Hepatocyte (in vitro differentiated cells): Measurements from ENCODE around the gene MCF2L. TPM values are rescaled to one million over a fixed set of nuclear protein-coding genes. Genes with fewer than 3 reads are reported as not detected.

Source experiments
- DNase-seq: peaks from one replicate; pipeline ENCODE4 v3.0.0-alpha.2; 2016; ENCODE audit warnings: low spot score
- H2AFZ ChIP-seq: fragments of 200-600 bp; sonication (generic); 2 replicates; pipeline ENCODE4 v1.6.0; 2016; ENCODE audit warnings: antibody characterized with exemption, mild to moderate bottlenecking
- H3K27ac ChIP-seq: fragments of 200-600 bp; sonication (generic); 2 replicates; pipeline ENCODE4 v1.5.1; 2016; ENCODE audit warnings: mild to moderate bottlenecking
- H3K27me3 ChIP-seq: fragments of 200-600 bp; sonication (generic); 2 replicates; pipeline ENCODE4 v1.6.1; 2016
- H3K36me3 ChIP-seq: fragments of 200-600 bp; sonication (generic); replicated peaks from 2 replicates; pipeline ENCODE4 v1.5.1; 2016; ENCODE audit warnings: low read depth; ENCODE audit not compliant: insufficient read depth
- H3K4me1 ChIP-seq: fragments of 200-600 bp; sonication (generic); 2 replicates; pipeline ENCODE4 v1.5.1; 2016; ENCODE audit warnings: mild to moderate bottlenecking, moderate library complexity; ENCODE audit not compliant: insufficient read depth
- H3K4me2 ChIP-seq: fragments of 200-600 bp; sonication (generic); 2 replicates; pipeline ENCODE4 v1.6.0; 2016
- H3K4me3 ChIP-seq: fragments of 200-600 bp; sonication (generic); 2 replicates; pipeline ENCODE4 v1.5.1; 2016; ENCODE audit warnings: mild to moderate bottlenecking
- H3K79me2 ChIP-seq: fragments of 200-600 bp; sonication (generic); 2 replicates; pipeline ENCODE4 v1.6.0; 2017; ENCODE audit warnings: mild to moderate bottlenecking
- H3K9me2 ChIP-seq: fragments of 200-600 bp; sonication (generic); replicated peaks from 2 replicates; pipeline ENCODE4 v1.6.0; 2017; ENCODE audit warnings: mild to moderate bottlenecking; ENCODE audit not compliant: insufficient read depth
- H3K9me3 ChIP-seq: fragments of 200-600 bp; sonication (generic); 2 replicates; pipeline ENCODE4 v1.5.1; 2016; ENCODE audit warnings: low read depth, mild to moderate bottlenecking
- H4K20me1 ChIP-seq: fragments of 200-600 bp; sonication (generic); 2 replicates; pipeline ENCODE4 v1.6.0; 2016; ENCODE audit warnings: mild to moderate bottlenecking; ENCODE audit not compliant: insufficient read depth, poor library complexity, severe bottlenecking
- EZH2 ChIP-seq: fragments of 200-600 bp; sonication (generic); IDR thresholded peaks from 2 replicates; pipeline ENCODE4 v1.6.1; 2016; ENCODE audit warnings: antibody characterized with exemption, mild to moderate bottlenecking, borderline replicate concordance
- EZH2phosphoT487 ChIP-seq: fragments of 200-600 bp; sonication (generic); IDR thresholded peaks from one replicate; pipeline ENCODE4 v1.6.1; 2018; ENCODE audit warnings: antibody characterized with exemption, mild to moderate bottlenecking, low read depth, moderate library complexity; ENCODE audit not compliant: unreplicated experiment, severe bottlenecking
- WGBS: methylation state at CpG from one replicate; pipeline ENCODE4 v1.1.6; 2016; ENCODE audit warnings: low lambda C conversion rate; ENCODE audit errors: missing lambda C conversion rate; 5-methylcytosine and 5-hydroxymethylcytosine counted together
- polyA plus RNA-seq: library from polyadenylated mRNA; unstranded; fragments of >200 nt; fragmentation: Nextera tagmentation; extraction: Ambion mirVana; gene quantifications from 2 replicates; pipeline ENCODE4 v1.2.1, GENCODE V29; 2016
- total RNA-seq: library from RNA; depleted of rRNA; stranded (reverse); fragments of >200 nt; gene quantifications from 2 replicates; pipeline ENCODE4 v1.2.3, GENCODE V29; 2014
- TF ChIP-seq, protein P1 (sequence below): fragments of 200-600 bp; sonication (generic); IDR thresholded peaks from 2 replicates; pipeline ENCODE4 v1.5.1; 2016; ENCODE audit warnings: antibody characterized with exemption, mild to moderate bottlenecking; ENCODE audit not compliant: poor library complexity

Gene MCF2L
- total and polyA plus RNA-seq, 2 experiments from 2014 or later = 11.1 to 22.4 TPM

DNA sequence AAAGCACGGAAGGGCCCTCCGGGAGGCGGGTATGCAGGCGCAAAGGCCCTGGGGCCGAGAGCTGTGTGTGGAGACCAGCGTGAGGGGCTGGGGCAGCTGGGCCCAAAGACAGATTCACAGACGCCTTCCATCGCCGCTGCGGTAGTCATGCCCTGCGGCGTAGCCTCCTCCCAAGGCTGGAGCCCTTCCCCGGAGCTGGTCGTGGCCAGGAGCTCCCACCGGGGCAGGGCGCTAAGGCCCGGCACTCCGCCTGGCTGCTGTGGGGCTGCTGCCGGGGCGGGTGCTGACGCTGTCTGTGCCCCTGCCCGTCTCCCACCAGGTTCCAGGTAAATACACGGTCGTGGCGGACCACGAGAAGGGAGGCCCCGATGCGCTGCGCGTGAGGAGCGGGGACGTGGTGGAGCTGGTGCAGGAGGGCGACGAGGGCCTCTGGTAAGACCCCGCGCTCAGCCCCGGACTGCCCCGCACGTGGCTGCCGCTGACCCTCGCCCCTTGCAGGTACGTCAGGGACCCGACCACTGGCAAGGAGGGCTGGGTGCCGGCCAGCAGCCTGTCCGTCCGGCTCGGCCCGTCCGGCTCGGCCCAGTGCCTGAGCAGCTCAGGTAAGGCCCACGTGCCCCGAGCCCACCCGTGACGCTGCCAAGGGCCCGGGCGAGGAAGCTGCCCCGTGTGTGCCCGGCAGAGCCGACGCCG, 127.2 kb downstream of the MCF2L start:
- Histone ChIP-seq H3K9me3 (no peaks in the 10 kb centered on the region), H3K4me2 (no peak overlapping the region), H3K4me1 (peaks cover 5% of the 10 kb centered on the region), H3K4me3 (no peak overlapping the region), H2AFZ (no peak overlapping the region), H3K27me3 (no peaks in the 10 kb centered on the region), H3K27ac (no peak overlapping the region), H3K79me2 (no peaks in the 10 kb centered on the region), H3K36me3 (no peaks in the 10 kb centered on the region), H4K20me1 (no peaks in the 10 kb centered on the region), H3K9me2 (no peaks in the 10 kb centered on the region)
- TF ChIP-seq, protein P1, sequence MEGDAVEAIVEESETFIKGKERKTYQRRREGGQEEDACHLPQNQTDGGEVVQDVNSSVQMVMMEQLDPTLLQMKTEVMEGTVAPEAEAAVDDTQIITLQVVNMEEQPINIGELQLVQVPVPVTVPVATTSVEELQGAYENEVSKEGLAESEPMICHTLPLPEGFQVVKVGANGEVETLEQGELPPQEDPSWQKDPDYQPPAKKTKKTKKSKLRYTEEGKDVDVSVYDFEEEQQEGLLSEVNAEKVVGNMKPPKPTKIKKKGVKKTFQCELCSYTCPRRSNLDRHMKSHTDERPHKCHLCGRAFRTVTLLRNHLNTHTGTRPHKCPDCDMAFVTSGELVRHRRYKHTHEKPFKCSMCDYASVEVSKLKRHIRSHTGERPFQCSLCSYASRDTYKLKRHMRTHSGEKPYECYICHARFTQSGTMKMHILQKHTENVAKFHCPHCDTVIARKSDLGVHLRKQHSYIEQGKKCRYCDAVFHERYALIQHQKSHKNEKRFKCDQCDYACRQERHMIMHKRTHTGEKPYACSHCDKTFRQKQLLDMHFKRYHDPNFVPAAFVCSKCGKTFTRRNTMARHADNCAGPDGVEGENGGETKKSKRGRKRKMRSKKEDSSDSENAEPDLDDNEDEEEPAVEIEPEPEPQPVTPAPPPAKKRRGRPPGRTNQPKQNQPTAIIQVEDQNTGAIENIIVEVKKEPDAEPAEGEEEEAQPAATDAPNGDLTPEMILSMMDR = no peak
- no peak for TF ChIP-seq EZH2
- no peak for TF ChIP-seq EZH2phosphoT487
- WGBS = 97% methylated on average over 60 of the region's 61 CpGs
- no peak for DNase-seq

DNA sequence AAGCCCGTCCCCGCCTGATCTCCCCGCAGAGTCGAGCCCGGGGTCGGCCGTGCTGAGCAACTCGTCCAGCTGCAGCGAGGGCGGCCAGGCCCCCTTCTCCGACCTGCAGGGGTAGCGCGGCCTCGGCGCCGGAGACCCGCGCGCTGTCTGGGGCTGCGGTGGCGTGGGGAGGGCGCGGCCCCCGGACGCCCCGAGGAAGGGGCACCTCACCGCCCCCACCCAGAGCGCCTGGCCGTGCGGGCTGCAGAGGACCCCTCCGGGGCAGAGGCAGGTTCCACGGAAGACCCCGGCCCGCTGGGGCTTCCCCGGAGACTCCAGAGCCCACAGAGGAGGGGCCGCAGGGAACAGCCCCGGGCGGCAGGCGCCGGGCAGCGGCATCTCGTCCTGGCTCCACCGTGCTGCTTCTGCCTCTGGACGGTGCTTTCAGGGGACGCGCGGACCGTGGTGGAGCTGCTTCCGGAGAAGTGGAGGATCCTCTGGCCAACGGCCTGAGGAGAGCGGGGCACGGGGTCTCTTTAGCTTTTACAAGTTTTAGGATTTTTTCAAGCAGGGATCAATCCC, 127.8 kb downstream of the MCF2L start:
- Histone ChIP-seq H3K27ac (no peak overlapping the region), H3K9me2 (no peaks in the 10 kb centered on the region), H4K20me1 (no peaks in the 10 kb centered on the region), H3K4me3 (no peak overlapping the region), H3K9me3 (no peaks in the 10 kb centered on the region), H3K79me2 (no peaks in the 10 kb centered on the region), H3K4me2 (no peak overlapping the region), H3K36me3 (no peaks in the 10 kb centered on the region), H3K4me1 (peaks cover 5% of the 10 kb centered on the region), H2AFZ (no peak overlapping the region), H3K27me3 (no peaks in the 10 kb centered on the region)
- TF ChIP-seq, protein P1 = no peak
- no peak for TF ChIP-seq EZH2
- no peak for TF ChIP-seq EZH2phosphoT487
- WGBS = over 99% methylated on average over 37 of the region's 52 CpGs
- no peak for DNase-seq

DNA sequence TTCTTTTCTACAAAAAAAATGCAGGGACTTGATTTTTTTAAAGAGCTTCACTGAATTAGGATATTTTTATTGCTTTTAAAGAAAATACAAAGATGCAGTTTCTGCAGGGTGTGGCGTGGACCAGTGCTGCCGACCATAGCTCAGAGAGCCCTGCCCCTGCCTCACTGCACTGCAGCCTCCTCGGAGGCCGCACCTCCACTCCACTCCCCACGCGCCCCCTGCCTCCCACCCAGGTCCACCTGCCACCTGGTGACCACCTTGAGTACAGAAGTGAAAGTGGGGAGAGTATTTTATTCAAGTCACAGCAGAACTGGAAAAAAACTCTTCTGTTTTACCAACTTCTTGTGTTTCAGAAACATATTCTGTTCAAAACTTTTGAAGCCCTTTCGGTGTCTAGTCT, 128.6 kb downstream of the MCF2L start:
- H3K79me2 ChIP-seq = no peaks in the 10 kb centered on the region
- 91% methylated on average over 7 of the region's 7 CpGs for WGBS
- DNase-seq = no peak
- H2AFZ ChIP-seq = no peak overlapping the region
- H3K9me2 ChIP-seq = no peaks in the 10 kb centered on the region
- no peaks in the 10 kb centered on the region for H4K20me1 ChIP-seq
- TF ChIP-seq EZH2 (no peak), EZH2phosphoT487 (no peak)
- TF ChIP-seq, protein P1 = no peak
- peaks cover 5% of the 10 kb centered on the region for H3K4me1 ChIP-seq
- no peaks in the 10 kb centered on the region for H3K36me3 ChIP-seq
- no peaks in the 10 kb centered on the region for H3K9me3 ChIP-seq
- no peak overlapping the region for H3K4me3 ChIP-seq
- no peak overlapping the region for H3K27ac ChIP-seq
- H3K27me3 ChIP-seq = no peaks in the 10 kb centered on the region
- no peak overlapping the region for H3K4me2 ChIP-seq
